ENCODE data around the gene HOXC10. TPM values are rescaled to one million over a fixed set of nuclear protein-coding genes. Genes with fewer than 3 reads are reported as not detected.

The HOXC10 gene
- total RNA-seq, 1 donor from 2014 or later: not detected

- H3K4me3 Mint-ChIP-seq (ENCODE audit: unreplicated experiment): no peak overlapping the region
- peaks cover 97% of the 10 kb centered on the region for H3K27me3 Mint-ChIP-seq (ENCODE audit: unreplicated experiment)
- H3K9me3 Mint-ChIP-seq (ENCODE audit: unreplicated experiment): no peaks in the 10 kb centered on the region
- no peak for DNase-seq (ENCODE audit: extremely low spot score, unreplicated experiment)
- no peak overlapping the region for H3K27ac Mint-ChIP-seq (ENCODE audit: unreplicated experiment)
- H3K4me1 Mint-ChIP-seq (ENCODE audit: unreplicated experiment): peaks cover 18% of the 10 kb centered on the region
- TF ChIP-seq, protein P1, sequence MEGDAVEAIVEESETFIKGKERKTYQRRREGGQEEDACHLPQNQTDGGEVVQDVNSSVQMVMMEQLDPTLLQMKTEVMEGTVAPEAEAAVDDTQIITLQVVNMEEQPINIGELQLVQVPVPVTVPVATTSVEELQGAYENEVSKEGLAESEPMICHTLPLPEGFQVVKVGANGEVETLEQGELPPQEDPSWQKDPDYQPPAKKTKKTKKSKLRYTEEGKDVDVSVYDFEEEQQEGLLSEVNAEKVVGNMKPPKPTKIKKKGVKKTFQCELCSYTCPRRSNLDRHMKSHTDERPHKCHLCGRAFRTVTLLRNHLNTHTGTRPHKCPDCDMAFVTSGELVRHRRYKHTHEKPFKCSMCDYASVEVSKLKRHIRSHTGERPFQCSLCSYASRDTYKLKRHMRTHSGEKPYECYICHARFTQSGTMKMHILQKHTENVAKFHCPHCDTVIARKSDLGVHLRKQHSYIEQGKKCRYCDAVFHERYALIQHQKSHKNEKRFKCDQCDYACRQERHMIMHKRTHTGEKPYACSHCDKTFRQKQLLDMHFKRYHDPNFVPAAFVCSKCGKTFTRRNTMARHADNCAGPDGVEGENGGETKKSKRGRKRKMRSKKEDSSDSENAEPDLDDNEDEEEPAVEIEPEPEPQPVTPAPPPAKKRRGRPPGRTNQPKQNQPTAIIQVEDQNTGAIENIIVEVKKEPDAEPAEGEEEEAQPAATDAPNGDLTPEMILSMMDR (IDR thresholded peaks at IDR 0.05): no peak
- H3K36me3 Mint-ChIP-seq (ENCODE audit: unreplicated experiment): no peaks in the 10 kb centered on the region
Observed at GRCh38 chr12:54001283-54002187, 16.6 kb downstream of the HOXC10 start.

GRCh38 chr12:54002278-54002914 is 17.4 kb downstream of the HOXC10 start:
- TF ChIP-seq, protein P1 (IDR thresholded peaks at IDR 0.05): no peak
- no peaks in the 10 kb centered on the region for H3K36me3 Mint-ChIP-seq (ENCODE audit: unreplicated experiment)
- peaks cover 18% of the 10 kb centered on the region for H3K4me1 Mint-ChIP-seq (ENCODE audit: unreplicated experiment)
- H3K27me3 Mint-ChIP-seq (ENCODE audit: unreplicated experiment): peaks cover 97% of the 10 kb centered on the region
- no peak overlapping the region for H3K4me3 Mint-ChIP-seq (ENCODE audit: unreplicated experiment)
- no peaks in the 10 kb centered on the region for H3K9me3 Mint-ChIP-seq (ENCODE audit: unreplicated experiment)
- DNase-seq (ENCODE audit: extremely low spot score, unreplicated experiment): no peak
- no peak overlapping the region for H3K27ac Mint-ChIP-seq (ENCODE audit: unreplicated experiment)

- no peaks in the 10 kb centered on the region for H3K9me3 Mint-ChIP-seq (ENCODE audit: unreplicated experiment)
- H3K4me1 Mint-ChIP-seq (ENCODE audit: unreplicated experiment): peaks cover 14% of the 10 kb centered on the region
- no peaks in the 10 kb centered on the region for H3K36me3 Mint-ChIP-seq (ENCODE audit: unreplicated experiment)
- H3K4me3 Mint-ChIP-seq (ENCODE audit: unreplicated experiment): no peak overlapping the region
- DNase-seq (ENCODE audit: extremely low spot score, unreplicated experiment): no peak
- H3K27me3 Mint-ChIP-seq (ENCODE audit: unreplicated experiment): peaks cover 97% of the 10 kb centered on the region
- TF ChIP-seq, protein P1 (IDR thresholded peaks at IDR 0.05): no peak
- H3K27ac Mint-ChIP-seq (ENCODE audit: unreplicated experiment): no peak overlapping the region
Observed at GRCh38 chr12:54002915-54003389, 18.0 kb downstream of the HOXC10 start.

DNA sequence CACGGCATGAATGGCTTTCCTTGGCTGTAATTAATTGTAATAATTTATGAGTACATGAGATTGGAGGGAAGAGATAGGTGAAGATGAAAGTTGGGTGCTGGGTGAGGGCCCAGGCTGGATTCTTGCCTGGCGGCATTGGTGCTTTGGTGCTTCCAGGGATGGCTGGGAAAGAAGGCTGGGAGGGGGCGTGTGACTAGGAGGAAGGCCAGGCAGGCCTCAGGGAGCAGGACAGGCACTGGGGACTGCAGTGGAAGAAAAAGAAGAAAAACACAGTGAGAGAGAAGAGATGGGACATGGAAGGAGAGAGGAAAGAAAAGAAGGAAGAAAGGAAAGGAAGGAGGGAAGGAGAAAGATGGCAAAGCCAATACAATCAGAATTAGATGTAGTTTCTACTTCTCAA is 18.7 kb downstream of the HOXC10 start:
- no peak overlapping the region for H3K4me3 Mint-ChIP-seq (ENCODE audit: unreplicated experiment)

More for the DNA sequence above, 18.7 kb downstream of the HOXC10 start:
- H3K9me3 Mint-ChIP-seq (ENCODE audit: unreplicated experiment): no peaks in the 10 kb centered on the region
- peaks cover 14% of the 10 kb centered on the region for H3K4me1 Mint-ChIP-seq (ENCODE audit: unreplicated experiment)
- peaks cover 96% of the 10 kb centered on the region for H3K27me3 Mint-ChIP-seq (ENCODE audit: unreplicated experiment)
- no peak for DNase-seq (ENCODE audit: extremely low spot score, unreplicated experiment)
- TF ChIP-seq, protein P1 (IDR thresholded peaks at IDR 0.05): no peak
- no peaks in the 10 kb centered on the region for H3K36me3 Mint-ChIP-seq (ENCODE audit: unreplicated experiment)
- H3K27ac Mint-ChIP-seq (ENCODE audit: unreplicated experiment): no peak overlapping the region

Data from osteocyte (in vitro differentiated cells).